PC-3 (cell line): ENCODE results near the gene YTHDF1. TPM values are rescaled to one million over a fixed set of nuclear protein-coding genes. Genes with fewer than 3 reads are reported as not detected.
A peak's percentile ranks its signal among the peaks of the same experiment; 100 is the strongest.

ENCODE experiments used
- ATAC-seq: fragments of 200-7000 bp; cut with Tn5 transposase; 2 replicates; pipeline ENCODE4 v1.9.1; 2020; ENCODE audit warnings: mild to moderate bottlenecking, moderate library complexity
- BruUV-seq: library from RNA; stranded (reverse); fragments of 400-500 nt; replicated peaks from 2 replicates; lab custom pipeline; 2021; lab: Mats Ljungman, UMichigan
- CTCF ChIA-PET: fragments of 300-600 bp; sonication (Branson Sonifier 250); formaldehyde crosslinking; loops from one replicate; lab custom pipeline; 2022; ENCODE audit warnings: antibody characterized with exemption; lab: Charles Lee
- POLR2A ChIA-PET: fragments of 300-600 bp; sonication (Branson Sonifier 250); formaldehyde crosslinking; loops from one replicate; lab custom pipeline; 2022; ENCODE audit warnings: antibody characterized with exemption; ENCODE audit not compliant: unreplicated experiment; lab: Charles Lee
- DNase-seq: peaks from one replicate; pipeline ENCODE4 v3.0.0-alpha.2; 2015
- H2AFZ ChIP-seq: fragments of 300-600 bp; sonication (generic); 2 replicates; pipeline ENCODE4 v1.6.0; 2016; ENCODE audit warnings: antibody characterized with exemption, low read length
- H3F3A ChIP-seq: fragments of 300-600 bp; sonication (generic); one replicate; pipeline ENCODE4 v1.6.0; 2017; ENCODE audit warnings: antibody characterized with exemption, low read length, control low read depth, mild to moderate bottlenecking; ENCODE audit not compliant: unreplicated experiment
- H3K27ac ChIP-seq: fragments of 300-600 bp; sonication (generic); 2 replicates; pipeline ENCODE4 v1.5.1; 2016; ENCODE audit warnings: mild to moderate bottlenecking, low read length
- H3K27me3 ChIP-seq: fragments of 300-600 bp; sonication (generic); 2 replicates; pipeline ENCODE4 v1.6.1; 2016; ENCODE audit warnings: low read length, mixed read lengths
- H3K36me3 ChIP-seq: fragments of 300-600 bp; sonication (generic); 2 replicates; pipeline ENCODE4 v1.6.1; 2016; ENCODE audit warnings: low read depth, mixed run types, low read length, mixed read lengths
- H3K4me1 ChIP-seq: fragments of 300-600 bp; sonication (generic); 2 replicates; pipeline ENCODE4 v1.5.1; 2016; ENCODE audit warnings: low read length; ENCODE audit not compliant: insufficient read depth
- H3K4me2 ChIP-seq: fragments of 300-600 bp; sonication (generic); 2 replicates; pipeline ENCODE4 v1.6.0; 2016; ENCODE audit warnings: low read length
- H3K4me3 ChIP-seq: fragments of 300-600 bp; sonication (generic); 2 replicates; pipeline ENCODE4 v1.5.1; 2016; ENCODE audit warnings: mild to moderate bottlenecking, low read length, mixed read lengths
- H3K79me2 ChIP-seq: fragments of 300-600 bp; sonication (generic); 2 replicates; pipeline ENCODE4 v1.6.1; 2017; ENCODE audit warnings: low read length, mixed read lengths
- H3K9ac ChIP-seq: fragments of 300-600 bp; sonication (generic); 2 replicates; pipeline ENCODE4 v1.6.0; 2016; ENCODE audit warnings: mild to moderate bottlenecking, low read length
- H3K9me2 ChIP-seq: fragments of 300-600 bp; sonication (generic); replicated peaks from 2 replicates; pipeline ENCODE4 v1.6.1; 2016; ENCODE audit warnings: mixed run types, low read length, mixed read lengths
- H3K9me3 ChIP-seq: fragments of 300-600 bp; sonication (generic); 2 replicates; pipeline ENCODE4 v1.6.1; 2016; ENCODE audit warnings: low read length, mixed read lengths
- H4K20me1 ChIP-seq: fragments of 300-600 bp; sonication (generic); 2 replicates; pipeline ENCODE4 v1.6.1; 2016; ENCODE audit warnings: low read length, mixed read lengths
- EZH2 ChIP-seq: fragments of 300-600 bp; sonication (generic); IDR thresholded peaks from one replicate; pipeline ENCODE4 v1.6.1; 2017; ENCODE audit warnings: antibody characterized with exemption, mild to moderate bottlenecking, low read length; ENCODE audit not compliant: unreplicated experiment
- EZH2phosphoT487 ChIP-seq: fragments of 300-600 bp; sonication (generic); IDR thresholded peaks from 2 replicates; pipeline ENCODE4 v1.6.1; 2018; ENCODE audit warnings: mild to moderate bottlenecking, antibody characterized with exemption, low read length, borderline replicate concordance
- intact Hi-C: fragments of 100-400 bp; cut with micrococcal nuclease; formaldehyde crosslinking; loops from 2 replicates; pipeline ENCODE4 v1.9.0; 2023
- total RNA-seq: library from RNA; depleted of rRNA; stranded (reverse); fragments of >200 nt; gene quantifications from 2 replicates; pipeline ENCODE4 v1.2.3, GENCODE V29; 2014
- TF ChIP-seq, protein P1 (sequence below): fragments of 300-600 bp; sonication (generic); conservative IDR thresholded peaks from 2 replicates; pipeline ENCODE4 v1.5.1; 2017; ENCODE audit warnings: antibody characterized with exemption, low read depth, mild to moderate bottlenecking, low read length

Gene YTHDF1
- total RNA-seq, 1 experiment from 2014 or later: 30.0 TPM

DNA sequence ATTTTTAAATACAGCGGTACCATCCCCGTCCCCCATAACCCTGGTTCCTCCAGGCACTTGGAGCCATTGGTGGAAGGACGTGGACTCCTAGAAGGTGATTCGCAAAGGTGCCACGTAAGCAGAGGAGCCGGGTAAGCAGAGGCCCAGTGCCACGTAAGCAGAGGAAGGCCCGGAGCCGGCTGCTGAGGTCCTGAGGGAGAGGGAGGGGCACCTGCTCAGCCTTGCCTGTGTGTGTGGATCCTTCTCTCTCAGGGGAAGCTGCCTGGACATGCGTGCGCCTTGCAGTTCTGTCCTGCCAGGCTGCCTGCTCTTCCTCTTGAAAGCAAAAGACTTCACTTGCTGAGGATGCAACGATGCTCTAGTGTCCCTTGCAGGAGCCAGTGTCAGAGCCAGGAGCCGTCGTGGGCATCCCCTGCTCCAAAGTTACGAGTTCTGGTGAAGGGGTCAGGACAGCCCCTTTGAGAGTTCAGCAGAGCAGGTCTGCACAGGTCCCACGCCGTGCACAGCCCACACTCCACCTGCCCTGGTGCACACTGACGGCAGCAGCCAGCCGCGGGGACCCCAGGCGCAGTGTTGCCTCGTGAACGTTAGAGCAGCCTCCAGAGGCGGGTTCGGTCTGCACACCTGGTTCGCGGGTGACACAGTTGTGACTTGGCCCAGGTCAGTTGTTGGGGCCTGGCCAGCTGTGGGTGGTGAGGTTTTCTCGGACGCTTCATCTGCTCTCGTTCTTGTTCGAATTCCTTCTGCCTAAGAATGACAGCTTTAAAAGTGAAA, 40.2 kb upstream of the YTHDF1 start:
- Histone ChIP-seq H3K79me2 (no peaks in the 10 kb centered on the region), H3K4me2 (0 out of 2 replicates have a peak overlapping the region, but pooled peaks have one; percentile 3), H3F3A (no peaks in the 10 kb centered on the region), H3K4me3 (no peak overlapping the region), H3K9ac (no peak overlapping the region), H3K27me3 (peaks cover 34% of the 10 kb centered on the region), H3K9me3 (no peaks in the 10 kb centered on the region), H3K36me3 (no peaks in the 10 kb centered on the region), H3K9me2 (no peaks in the 10 kb centered on the region), H2AFZ (no peak overlapping the region), H3K27ac (no peak overlapping the region), H4K20me1 (no peaks in the 10 kb centered on the region), H3K4me1 (no peaks in the 10 kb centered on the region)
- intact Hi-C loops: no loop called here
- DNase-seq (no peak), ATAC-seq (peak; percentile 44)
- no TSS peak for BruUV-seq
- TF ChIP-seq, protein P1, sequence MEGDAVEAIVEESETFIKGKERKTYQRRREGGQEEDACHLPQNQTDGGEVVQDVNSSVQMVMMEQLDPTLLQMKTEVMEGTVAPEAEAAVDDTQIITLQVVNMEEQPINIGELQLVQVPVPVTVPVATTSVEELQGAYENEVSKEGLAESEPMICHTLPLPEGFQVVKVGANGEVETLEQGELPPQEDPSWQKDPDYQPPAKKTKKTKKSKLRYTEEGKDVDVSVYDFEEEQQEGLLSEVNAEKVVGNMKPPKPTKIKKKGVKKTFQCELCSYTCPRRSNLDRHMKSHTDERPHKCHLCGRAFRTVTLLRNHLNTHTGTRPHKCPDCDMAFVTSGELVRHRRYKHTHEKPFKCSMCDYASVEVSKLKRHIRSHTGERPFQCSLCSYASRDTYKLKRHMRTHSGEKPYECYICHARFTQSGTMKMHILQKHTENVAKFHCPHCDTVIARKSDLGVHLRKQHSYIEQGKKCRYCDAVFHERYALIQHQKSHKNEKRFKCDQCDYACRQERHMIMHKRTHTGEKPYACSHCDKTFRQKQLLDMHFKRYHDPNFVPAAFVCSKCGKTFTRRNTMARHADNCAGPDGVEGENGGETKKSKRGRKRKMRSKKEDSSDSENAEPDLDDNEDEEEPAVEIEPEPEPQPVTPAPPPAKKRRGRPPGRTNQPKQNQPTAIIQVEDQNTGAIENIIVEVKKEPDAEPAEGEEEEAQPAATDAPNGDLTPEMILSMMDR: no peak
- no peak for TF ChIP-seq EZH2phosphoT487
- TF ChIP-seq EZH2: no peak
- ChIA-PET POLR2A (no interaction called here), CTCF (no interaction called here)

DNA sequence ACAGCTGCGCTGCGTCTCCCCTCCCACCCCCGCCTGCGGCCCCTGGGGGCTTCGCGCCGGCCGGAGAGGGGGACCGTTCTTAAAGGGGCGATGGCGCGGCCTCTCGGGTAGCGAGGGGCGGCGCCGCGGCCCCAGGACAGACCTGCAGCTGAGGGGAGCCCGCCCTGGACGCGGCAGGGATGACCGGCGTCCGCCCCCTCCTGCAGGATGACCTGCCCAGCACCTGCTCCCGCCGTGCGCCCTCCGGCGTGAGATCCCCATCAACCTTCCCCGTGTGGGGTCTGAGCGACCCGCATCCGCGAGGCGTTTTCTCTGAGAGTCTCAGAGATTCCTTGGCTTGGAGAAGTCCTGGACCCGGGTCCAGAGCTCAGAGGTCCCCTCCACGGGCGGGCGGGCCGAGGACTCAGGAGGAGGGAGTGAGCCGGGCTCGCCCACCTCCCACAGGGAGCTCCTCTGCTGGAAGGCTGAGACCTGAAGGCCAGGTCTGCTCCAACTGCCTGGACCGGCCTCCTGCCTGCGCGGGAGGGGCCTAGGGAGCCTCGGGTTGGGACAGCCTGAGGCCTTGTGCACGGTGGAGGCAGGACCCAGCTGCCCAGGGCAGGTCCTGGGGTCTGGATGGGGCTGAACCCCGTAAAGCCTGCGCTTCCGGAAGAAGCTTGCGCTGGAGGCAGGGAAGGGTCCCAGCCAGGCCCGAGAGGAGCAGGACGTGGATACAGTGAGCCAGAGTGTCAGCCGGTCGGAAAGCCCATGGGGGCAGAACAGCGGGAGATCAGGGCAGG, 38.9 kb upstream of the YTHDF1 start:
- ATAC-seq (no peak), DNase-seq (no peak)
- no TSS peak for BruUV-seq
- Histone ChIP-seq H3K4me1 (no peaks in the 10 kb centered on the region), H3K9me3 (no peaks in the 10 kb centered on the region), H3K27ac (no peak overlapping the region), H2AFZ (no peak overlapping the region), H3K9ac (no peak overlapping the region), H3K79me2 (no peaks in the 10 kb centered on the region), H3K9me2 (no peaks in the 10 kb centered on the region), H3K36me3 (no peaks in the 10 kb centered on the region), H4K20me1 (no peaks in the 10 kb centered on the region), H3K27me3 (peaks cover 34% of the 10 kb centered on the region), H3F3A (no peaks in the 10 kb centered on the region), H3K4me3 (no peak overlapping the region), H3K4me2 (no peak overlapping the region)
- intact Hi-C loops: no loop called here
- no peak for TF ChIP-seq EZH2phosphoT487
- TF ChIP-seq, protein P1: no peak
- CTCF ChIA-PET: interaction anchor here (0.6 to 1.3 kb wide), 2 partner anchors 20 to 23 kb away, joined by 3 read pairs; no protein-coding TSS in a partner anchor
- POLR2A ChIA-PET: no interaction called here
